RWPE2 (cell line): Measurements from ENCODE around the gene ABHD4.
A peak's percentile ranks its signal among the peaks of the same experiment; 100 is the strongest.

Source experiments
- ATAC-seq: fragments of 200-7000 bp; cut with Tn5 transposase; 3 replicates; pipeline ENCODE4 v1.9.1; 2021; ENCODE audit warnings: low read depth
- DNase-seq: peaks from one replicate; pipeline ENCODE4 v3.0.0-alpha.2; 2020; ENCODE audit warnings: low spot score
- H3K27ac ChIP-seq: fragments of 450-650 bp; 2 replicates; pipeline ENCODE4 v1.5.1; 2017; ENCODE audit warnings: mild to moderate bottlenecking; ENCODE audit not compliant: poor library complexity, severe bottlenecking
- H3K27me3 ChIP-seq: fragments of 250-450 bp; sonication (Bioruptor Pico); 2 replicates; pipeline ENCODE4 v1.5.1; 2021; ENCODE audit warnings: mild to moderate bottlenecking, moderate library complexity; ENCODE audit not compliant: insufficient read depth, poor library complexity, severe bottlenecking
- H3K36me3 ChIP-seq: fragments of 250-450 bp; sonication (Bioruptor Pico); 2 replicates; pipeline ENCODE4 v1.5.1; 2020; ENCODE audit warnings: low read depth, mild to moderate bottlenecking, moderate library complexity
- H3K4me1 ChIP-seq: fragments of 250-450 bp; sonication (Bioruptor Pico); 2 replicates; pipeline ENCODE4 v1.5.1; 2021; ENCODE audit warnings: mild to moderate bottlenecking, moderate library complexity; ENCODE audit not compliant: insufficient read depth, poor library complexity, severe bottlenecking
- H3K4me3 ChIP-seq: fragments of 250-450 bp; sonication (Bioruptor Pico); 2 replicates; pipeline ENCODE4 v1.5.1; 2021; ENCODE audit warnings: mild to moderate bottlenecking, moderate library complexity; ENCODE audit not compliant: severe bottlenecking
- H3K9me3 ChIP-seq: fragments of 250-450 bp; sonication (Bioruptor Pico); 2 replicates; pipeline ENCODE4 v1.5.1; 2021; ENCODE audit warnings: mild to moderate bottlenecking, moderate library complexity; ENCODE audit not compliant: severe bottlenecking
- TF ChIP-seq, protein P1 (sequence below): fragments of 450-650 bp; IDR thresholded peaks from one replicate; pipeline ENCODE4 v1.5.1; 2017; ENCODE audit warnings: mild to moderate bottlenecking, moderate library complexity; ENCODE audit not compliant: poor library complexity, severe bottlenecking

Gene ABHD4

DNA sequence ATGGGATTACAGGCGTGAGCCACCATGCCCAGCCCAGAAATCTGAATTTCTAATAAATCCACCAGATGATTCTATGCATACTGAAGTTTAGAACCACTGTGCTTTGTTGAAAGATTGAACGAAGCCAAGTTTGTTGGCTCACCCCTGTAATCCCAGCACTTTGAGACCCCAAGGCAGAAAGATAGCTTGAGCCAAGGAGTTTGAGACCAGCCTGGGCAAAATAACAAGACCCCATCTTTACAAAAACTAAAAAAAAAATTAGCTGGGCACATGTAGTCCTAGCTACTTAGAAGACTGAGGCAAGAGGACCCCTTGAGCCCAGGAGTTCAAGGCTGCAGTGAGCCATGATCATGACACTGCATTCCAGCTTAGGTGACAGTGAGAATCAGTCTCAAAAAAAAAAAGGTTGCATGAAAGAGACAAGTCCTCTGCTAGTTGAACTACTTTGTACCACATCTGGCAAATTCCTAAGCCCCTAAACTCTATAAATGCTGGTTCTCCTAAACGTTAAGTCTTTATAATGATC, 1.7 kb upstream of the ABHD4 start:
- H3K4me1 ChIP-seq: peaks cover 9% of the 10 kb centered on the region
- H3K27ac ChIP-seq: no peak overlapping the region
- no peaks in the 10 kb centered on the region for H3K36me3 ChIP-seq
- DNase-seq (no peak), ATAC-seq (no peak)
- TF ChIP-seq, protein P1, sequence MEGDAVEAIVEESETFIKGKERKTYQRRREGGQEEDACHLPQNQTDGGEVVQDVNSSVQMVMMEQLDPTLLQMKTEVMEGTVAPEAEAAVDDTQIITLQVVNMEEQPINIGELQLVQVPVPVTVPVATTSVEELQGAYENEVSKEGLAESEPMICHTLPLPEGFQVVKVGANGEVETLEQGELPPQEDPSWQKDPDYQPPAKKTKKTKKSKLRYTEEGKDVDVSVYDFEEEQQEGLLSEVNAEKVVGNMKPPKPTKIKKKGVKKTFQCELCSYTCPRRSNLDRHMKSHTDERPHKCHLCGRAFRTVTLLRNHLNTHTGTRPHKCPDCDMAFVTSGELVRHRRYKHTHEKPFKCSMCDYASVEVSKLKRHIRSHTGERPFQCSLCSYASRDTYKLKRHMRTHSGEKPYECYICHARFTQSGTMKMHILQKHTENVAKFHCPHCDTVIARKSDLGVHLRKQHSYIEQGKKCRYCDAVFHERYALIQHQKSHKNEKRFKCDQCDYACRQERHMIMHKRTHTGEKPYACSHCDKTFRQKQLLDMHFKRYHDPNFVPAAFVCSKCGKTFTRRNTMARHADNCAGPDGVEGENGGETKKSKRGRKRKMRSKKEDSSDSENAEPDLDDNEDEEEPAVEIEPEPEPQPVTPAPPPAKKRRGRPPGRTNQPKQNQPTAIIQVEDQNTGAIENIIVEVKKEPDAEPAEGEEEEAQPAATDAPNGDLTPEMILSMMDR: no peak
- no peak overlapping the region for H3K4me3 ChIP-seq
- no peaks in the 10 kb centered on the region for H3K9me3 ChIP-seq
- H3K27me3 ChIP-seq: no peaks in the 10 kb centered on the region

- peaks cover 7% of the 10 kb centered on the region for H3K36me3 ChIP-seq
- H3K4me1 ChIP-seq: peaks cover 12% of the 10 kb centered on the region
- H3K4me3 ChIP-seq: no peak overlapping the region
- H3K27ac ChIP-seq: no peak overlapping the region
- TF ChIP-seq, protein P1: no peak
- H3K27me3 ChIP-seq: no peaks in the 10 kb centered on the region
- DNase-seq (no peak), ATAC-seq (no peak)
- no peaks in the 10 kb centered on the region for H3K9me3 ChIP-seq
These were observed 835 bp upstream of the ABHD4 start for GRCh38 chr14:22597265-22597664.

GRCh38 chr14:22597771-22598098, 365 bp upstream of the ABHD4 start:
- peak overlapping the region; percentile 47 for H3K4me3 ChIP-seq
- no peaks in the 10 kb centered on the region for H3K27me3 ChIP-seq
- TF ChIP-seq, protein P1: no peak
- no peak; the same call in 2 of the 3 replicates for ATAC-seq
- H3K9me3 ChIP-seq: no peaks in the 10 kb centered on the region
- peak overlapping the region; percentile 62 for H3K27ac ChIP-seq
- H3K36me3 ChIP-seq: peaks cover 11% of the 10 kb centered on the region
- no peak for DNase-seq
- peaks cover 17% of the 10 kb centered on the region for H3K4me1 ChIP-seq

DNA sequence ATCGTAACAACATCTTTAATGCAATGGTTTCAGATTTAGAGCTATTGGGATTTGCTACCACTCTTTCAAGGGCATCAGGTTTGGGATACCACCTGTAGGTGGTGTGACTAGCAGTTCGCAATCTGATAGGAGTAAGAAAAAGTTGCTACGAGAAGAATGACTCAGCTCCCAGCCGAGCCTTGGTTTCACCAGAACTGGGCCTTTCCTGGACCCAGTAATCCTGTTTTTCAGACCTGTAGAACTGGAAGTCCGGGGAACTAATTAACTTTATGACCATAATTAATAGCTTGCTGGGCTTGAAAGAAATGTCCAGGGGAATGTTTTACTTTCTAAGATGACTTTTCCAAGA, 770 bp downstream of the ABHD4 start:
- peaks cover 24% of the 10 kb centered on the region for H3K4me1 ChIP-seq
- H3K27ac ChIP-seq: peak overlapping the region; percentile 62
- H3K9me3 ChIP-seq: no peaks in the 10 kb centered on the region
- ATAC-seq: peak; percentile 70
- no peaks in the 10 kb centered on the region for H3K27me3 ChIP-seq
- TF ChIP-seq, protein P1: peak; percentile 63
- H3K4me3 ChIP-seq: peak overlapping the region; percentile 47
- DNase-seq: no peak
- H3K36me3 ChIP-seq: peaks cover 18% of the 10 kb centered on the region

DNA sequence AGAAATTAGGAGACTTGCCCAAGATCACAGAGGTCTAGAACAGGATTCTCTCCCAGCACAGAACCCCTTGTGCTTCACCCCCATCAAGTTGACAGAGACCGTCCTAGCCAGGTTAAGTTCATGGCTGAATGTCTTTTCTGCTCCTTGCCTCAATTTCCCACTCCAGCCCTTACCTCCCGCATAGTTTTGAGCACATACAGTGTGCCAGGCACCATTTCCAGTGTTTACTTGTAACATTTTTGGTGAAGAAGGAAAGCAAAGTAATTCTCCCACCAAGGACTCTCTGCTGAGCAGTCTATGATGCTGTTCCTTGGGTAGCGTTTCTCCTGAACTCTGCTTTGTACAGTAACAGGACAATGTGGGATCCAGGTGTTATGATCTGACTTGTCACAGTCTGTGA, 1.2 kb downstream of the ABHD4 start:
- H3K9me3 ChIP-seq: no peaks in the 10 kb centered on the region
- no peak for DNase-seq
- ATAC-seq: no peak
- peaks cover 24% of the 10 kb centered on the region for H3K4me1 ChIP-seq
- no peaks in the 10 kb centered on the region for H3K27me3 ChIP-seq
- H3K36me3 ChIP-seq: peaks cover 22% of the 10 kb centered on the region
- TF ChIP-seq, protein P1: no peak
- H3K4me3 ChIP-seq: peak overlapping the region; percentile 47
- H3K27ac ChIP-seq: peak overlapping the region; percentile 62
